Activated CD4-positive, CD25-positive, alpha-beta regulatory T cell treated with anti-CD3 and anti-CD28 coated beads, Interleukin-2, amount 50 U/mL, for 72 hours (primary cell): ENCODE data around the gene HTRA1.

Experiments used
- DNase-seq: peaks from one replicate; pipeline ENCODE4 v3.0.0; 2021

The HTRA1 gene

DNA sequence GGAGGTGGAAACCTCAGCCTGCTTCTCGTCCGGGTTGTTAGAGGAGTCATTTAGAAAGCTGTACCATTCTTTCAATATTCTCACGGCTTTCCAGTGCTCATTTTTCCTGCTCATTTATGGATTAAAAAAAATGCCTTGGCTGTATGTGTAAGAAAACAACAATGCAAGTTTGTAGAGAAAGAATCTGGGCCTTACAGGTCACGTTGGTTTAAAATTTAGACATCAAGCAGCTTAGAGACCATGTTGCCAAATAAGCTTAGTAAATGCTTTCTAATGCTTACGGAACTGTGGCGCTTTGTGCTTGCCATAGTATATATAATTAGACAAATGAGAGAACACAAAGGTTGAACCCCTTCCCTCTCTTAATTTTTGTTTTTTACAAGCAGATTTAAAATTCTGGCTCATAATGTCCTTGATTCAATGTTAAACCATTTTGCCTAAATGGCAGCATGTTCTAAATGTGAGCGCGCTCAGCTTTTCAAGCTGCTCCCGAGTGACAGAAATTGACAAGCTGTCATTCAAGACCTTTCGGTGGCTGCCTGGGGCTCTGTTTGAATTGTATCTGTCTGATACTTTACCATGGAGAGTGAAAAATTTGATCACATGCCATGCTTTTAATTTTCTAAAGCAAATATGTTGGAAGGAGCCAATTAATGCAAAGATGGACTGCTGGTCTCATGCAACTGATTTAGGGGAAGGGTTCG, 5.8 kb upstream of the HTRA1 start:
- DNase-seq, result no peak

DNA sequence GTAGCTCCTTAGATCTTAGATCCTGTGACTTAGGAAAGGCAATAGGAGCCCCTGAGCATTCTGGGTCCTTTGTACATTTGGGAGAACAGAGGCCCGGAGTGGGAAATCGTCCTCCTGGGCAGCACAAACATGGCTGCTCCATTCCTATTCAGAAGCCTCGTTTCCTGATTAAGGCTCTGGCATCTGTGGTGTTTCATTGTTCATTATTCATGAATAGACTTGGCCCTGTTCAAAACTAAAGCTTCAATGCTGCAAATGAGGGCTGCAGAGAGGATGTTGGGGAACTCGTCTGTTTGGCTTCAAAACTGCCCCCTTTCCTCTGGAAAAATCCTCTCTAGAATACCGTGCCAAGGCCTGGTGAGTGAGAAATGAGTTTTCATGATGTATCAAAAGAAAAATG, 3.4 kb upstream of the HTRA1 start:
- DNase-seq, result no peak

DNA sequence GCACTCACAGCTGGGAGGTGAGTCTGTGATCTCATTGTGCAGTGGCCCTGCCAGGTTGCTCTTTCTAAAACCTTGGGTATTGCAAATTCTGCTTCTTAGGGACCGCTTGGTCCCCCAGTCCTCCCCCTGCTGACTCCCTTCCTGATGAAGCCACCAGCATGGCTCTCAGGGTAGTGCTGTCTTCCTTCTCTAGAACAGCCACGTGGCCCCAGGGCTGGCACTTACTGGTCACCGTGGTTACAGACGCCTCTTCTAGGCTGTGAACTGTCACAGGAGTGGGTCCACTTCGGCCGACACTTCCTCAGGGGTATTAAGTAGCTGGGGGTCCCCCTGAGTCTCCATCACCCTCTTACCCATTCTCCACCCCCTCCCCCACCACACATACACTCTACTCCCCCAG, 2.7 kb upstream of the HTRA1 start:
- no peak for DNase-seq

DNA sequence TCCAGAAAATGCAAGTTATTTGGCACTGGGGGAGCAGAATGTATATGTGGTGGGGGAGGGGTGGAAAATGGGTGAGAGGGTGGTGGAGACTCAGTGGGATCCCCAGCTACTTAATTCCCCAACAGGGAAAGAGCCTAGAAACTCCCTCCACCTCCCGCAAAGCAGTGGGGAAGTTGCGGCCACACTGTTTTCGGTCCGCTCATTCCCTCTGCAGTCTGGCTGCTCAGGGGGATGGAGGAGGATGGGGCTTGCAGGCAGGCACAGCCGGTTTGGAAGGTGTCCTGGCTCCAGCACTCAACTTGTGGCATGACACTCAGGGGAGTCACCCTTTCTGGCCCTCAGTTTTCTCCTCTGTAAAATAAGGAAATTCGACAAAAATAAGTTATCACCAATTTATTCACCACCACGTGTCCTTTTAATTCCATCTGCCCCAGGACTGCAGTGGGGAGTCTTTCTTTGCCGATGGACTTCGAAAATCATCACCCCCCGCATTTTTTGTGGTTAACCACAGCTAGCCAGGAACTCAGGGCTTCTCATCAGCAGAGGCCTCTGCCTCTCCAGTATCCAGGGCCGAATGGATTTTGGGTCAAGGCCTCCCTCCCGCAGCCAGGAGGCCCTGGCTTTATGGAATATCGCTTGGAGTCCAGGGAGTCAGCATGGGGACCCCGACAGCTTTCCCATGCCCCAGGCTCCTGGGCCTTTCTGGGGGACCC, 1.6 kb upstream of the HTRA1 start:
- DNase-seq, result no peak

DNA sequence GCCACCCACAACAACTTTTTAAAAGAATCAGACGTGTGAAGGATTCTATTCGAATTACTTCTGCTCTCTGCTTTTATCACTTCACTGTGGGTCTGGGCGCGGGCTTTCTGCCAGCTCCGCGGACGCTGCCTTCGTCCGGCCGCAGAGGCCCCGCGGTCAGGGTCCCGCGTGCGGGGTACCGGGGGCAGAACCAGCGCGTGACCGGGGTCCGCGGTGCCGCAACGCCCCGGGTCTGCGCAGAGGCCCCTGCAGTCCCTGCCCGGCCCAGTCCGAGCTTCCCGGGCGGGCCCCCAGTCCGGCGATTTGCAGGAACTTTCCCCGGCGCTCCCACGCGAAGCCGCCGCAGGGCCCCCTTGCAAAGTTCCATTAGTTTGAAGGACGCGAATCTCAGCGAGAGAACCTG, 461 bp upstream of the HTRA1 start:
- DNase-seq, result no peak

DNA sequence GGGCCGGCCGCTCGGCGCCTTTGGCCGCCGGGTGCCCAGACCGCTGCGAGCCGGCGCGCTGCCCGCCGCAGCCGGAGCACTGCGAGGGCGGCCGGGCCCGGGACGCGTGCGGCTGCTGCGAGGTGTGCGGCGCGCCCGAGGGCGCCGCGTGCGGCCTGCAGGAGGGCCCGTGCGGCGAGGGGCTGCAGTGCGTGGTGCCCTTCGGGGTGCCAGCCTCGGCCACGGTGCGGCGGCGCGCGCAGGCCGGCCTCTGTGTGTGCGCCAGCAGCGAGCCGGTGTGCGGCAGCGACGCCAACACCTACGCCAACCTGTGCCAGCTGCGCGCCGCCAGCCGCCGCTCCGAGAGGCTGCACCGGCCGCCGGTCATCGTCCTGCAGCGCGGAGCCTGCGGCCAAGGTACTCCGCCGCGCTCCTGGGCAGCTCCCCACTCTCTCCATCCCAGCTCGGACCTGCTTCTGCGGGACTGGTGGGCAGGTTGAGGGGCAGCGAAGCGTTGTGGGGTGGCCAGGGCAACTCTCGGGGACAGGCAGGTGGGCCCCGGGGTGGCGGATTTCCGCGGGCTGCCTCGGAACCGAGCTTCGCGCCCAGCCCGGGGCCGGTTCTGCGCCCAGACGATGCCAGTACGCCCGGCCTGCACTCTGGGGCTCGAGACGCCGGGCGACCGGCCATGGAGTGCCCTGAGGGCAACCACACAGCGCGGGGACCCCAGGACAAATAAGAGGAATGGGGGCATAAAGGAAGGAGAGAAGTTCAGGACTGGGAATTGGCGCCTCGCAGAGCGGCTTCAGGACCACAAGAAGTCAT, 578 bp downstream of the HTRA1 start:
- DNase-seq, result no peak

DNA sequence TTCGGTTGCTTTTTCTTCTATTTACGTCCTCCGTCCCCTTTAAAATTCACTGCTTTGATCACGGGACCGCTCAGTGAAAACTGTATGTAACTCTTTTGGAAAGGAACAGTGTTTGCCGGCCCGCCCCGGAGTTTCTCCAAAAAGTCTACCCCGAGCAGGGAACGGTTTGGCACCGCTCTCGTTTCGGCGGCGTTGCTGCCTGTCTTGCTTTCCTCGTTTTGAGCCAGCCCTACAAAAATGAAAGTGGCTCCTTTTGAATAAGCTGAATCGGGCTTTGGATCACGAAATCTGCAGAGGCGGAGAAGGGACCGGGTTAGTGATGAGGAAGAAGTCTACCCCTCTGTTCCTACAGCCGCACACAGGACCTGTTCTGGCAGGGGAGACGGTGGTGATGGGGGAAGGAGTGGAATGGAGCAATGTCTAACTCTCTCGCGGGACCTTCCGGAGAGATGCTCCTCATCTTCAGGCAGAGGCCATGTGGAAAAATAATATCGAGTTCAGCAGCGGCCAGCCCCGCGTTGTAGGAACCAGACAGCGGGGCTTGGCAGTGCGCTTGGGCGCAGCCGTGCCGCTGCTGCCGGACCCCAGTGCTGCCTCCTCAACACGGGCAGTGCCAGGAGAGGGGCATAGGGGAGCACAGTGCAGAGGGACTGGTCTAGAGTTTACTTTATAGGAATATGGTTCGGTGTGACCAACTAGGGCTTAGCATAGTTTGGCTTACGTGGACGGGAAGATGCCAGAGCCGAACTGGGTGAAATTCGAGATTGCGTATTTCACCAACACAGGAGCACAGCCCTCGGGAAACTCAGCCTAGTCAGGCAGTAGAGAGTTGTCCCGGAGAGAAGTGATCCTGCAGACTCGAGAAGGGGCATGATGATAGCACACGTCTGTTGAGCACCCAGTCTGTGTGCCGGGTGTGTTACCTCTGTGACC, 1.4 kb downstream of the HTRA1 start:
- no peak for DNase-seq

DNA sequence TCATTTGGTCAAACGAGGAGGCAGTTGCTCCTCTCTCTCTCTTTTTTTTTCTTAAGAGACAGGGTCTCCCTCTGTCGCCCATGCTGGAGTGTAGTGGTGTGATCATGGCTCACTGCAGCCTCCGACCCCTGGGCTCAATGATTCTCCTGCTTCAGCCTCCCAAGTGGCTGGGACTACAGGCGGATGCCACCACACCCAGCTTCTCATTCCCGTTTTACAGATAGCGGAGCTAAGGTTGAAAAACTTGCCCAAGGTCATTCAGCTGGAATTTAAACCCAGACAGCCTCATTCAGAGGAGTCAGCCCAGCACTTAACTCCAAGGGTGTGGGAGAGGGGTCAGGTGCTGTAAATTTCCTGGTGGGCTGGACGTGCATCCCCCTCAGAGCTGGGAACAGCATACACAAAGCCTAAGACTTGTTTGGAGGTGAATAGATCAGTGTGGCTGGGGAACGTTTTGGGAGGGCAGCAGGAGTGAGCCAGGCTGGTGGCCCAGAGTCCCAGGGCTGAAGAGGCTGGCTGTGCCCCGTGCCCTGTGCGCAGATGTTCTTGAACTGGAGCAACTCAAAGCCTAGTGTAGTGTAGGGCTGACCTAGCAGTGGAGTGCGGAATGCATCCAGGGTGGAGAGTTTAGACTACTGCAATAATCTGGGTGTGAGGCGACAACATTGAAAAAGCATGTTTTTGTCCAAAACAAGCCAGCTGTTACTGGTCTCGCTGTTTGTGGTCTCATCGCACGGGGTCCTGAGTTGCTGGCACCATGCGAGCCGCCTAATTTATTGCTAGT, 2.3 kb downstream of the HTRA1 start:
- DNase-seq, result no peak

DNA sequence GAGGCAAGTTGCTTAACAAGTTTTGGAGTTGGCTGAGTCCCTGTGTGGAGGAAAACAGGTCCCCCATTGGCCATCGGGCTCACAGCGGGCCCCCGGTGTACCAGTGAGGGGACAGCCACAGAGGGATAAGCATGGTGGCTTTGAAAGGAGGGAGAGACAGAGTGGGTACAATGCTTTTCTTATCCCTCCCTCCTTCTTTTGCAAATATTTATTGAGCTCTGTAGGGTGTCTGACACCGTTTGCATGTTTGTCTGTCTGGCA, 2.8 kb downstream of the HTRA1 start:
- DNase-seq, result no peak

DNA sequence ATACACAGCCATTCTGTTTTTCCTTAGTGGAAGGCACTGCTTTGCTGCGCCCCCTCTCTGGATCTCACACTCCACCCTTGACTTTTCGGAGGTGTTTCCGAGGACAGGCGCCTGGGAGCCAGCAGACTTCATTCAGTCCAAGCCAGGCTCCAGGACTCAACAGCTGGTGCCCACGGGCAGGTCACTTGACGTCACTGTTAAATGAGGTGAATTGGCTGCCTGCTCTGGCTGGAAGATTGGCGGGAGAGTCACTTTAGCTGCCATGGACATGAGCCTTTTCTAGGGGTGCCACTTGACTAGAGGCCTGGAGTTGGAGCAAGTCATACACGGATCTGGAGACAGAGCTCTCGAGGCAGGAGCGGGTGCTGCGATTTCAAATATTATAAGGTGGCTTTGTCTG, 3.2 kb downstream of the HTRA1 start:
- DNase-seq, result no peak

DNA sequence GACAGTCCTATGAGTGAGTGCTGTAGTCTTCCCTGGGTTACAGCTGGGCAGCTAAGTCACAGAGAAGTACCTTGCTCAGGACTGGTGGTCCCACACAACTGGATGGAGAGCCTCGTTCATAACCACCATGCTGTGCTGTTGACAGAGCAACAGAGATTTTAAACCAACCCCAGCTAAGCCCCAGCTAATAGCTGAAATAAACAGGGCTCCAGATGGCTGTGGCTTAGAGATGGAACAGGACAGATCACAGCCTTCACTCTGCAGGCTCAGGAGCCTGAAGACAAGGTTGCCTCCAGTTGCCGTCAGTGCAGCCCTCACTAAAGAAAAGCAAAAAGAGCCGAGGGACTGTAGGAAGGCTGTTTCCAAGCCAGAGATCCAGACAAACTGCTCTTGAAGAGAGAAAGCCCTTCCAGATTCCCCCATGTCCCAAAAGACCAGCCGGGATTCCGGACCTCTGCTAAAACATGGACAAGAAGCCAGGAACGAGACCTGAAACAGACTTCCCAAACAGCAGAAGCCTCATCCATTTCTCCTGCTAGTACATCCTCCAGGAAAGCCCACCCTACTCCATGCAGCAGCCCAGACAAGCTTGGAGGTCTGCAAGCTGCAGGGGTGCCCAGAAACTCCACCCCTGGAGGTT, 4.2 kb downstream of the HTRA1 start:
- no peak for DNase-seq

DNA sequence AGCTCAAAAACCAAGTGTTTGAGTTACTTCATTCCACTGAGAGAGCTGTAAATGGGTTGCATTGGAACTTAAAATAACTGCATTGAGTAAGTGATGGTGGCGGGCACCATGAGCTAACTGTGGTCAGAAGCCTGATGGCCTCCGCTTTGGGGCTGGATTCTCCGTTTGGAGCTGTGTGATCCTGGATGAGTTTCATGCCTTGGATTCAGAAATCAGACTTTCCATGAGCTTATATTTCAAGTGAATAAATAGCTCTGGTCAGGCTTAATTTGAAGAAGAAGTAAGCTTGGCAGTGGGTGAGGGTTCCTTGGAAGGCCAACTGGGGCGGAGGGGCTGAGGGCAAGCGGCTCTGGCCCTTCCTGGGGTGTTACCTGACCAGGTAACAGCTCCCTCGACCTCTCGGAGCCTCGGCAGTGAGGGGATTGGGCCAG, 5.6 kb downstream of the HTRA1 start:
- no peak for DNase-seq

DNA sequence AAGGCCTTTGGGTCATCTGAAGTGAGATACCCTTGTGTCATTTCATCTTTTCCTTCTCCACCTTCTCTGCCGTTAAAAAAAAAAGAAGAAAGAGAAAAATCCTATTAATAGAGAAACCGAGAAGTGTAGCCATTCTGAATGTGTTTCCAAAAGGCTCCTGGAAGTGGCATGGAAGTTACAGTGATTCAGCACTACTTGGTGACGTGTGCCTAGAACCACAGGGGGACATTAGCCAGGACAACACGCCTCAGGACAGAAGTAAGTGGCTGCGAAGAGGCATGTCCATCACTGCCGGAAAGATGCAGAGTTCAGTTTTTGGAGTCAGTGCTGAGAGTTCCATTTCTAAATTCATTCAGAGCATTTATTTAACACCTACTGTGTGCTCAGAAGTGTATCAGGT, 6.3 kb downstream of the HTRA1 start:
- no peak for DNase-seq

DNA sequence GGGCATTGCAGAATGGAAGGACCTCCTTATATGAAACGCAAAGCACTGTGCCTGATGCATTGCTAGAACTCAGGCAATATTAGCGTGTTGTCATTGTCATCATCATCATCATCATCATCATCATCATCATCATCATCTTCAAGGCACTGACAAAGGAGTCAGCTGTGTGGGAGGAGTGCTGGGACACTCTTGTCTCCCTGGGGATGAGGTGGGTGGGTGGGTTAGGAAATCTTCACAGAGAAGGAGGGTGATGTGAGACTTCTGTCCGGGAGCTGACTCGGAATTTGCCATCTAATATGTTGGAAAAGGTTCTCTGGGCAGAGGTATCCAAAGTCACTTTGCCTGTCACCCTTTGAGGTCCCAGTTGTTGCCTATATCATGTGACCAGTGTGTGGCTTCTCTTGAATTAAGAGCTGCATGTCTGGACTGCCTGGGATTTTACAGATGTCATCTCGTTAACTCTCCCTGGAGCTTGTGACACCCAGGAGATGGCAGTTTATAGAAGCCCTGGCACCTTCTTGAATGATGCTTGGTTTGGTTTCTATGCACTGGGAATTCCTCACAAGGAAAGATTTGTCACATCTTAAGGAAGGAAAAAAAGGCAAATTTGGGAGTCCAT, 7.1 kb downstream of the HTRA1 start:
- no peak for DNase-seq

DNA sequence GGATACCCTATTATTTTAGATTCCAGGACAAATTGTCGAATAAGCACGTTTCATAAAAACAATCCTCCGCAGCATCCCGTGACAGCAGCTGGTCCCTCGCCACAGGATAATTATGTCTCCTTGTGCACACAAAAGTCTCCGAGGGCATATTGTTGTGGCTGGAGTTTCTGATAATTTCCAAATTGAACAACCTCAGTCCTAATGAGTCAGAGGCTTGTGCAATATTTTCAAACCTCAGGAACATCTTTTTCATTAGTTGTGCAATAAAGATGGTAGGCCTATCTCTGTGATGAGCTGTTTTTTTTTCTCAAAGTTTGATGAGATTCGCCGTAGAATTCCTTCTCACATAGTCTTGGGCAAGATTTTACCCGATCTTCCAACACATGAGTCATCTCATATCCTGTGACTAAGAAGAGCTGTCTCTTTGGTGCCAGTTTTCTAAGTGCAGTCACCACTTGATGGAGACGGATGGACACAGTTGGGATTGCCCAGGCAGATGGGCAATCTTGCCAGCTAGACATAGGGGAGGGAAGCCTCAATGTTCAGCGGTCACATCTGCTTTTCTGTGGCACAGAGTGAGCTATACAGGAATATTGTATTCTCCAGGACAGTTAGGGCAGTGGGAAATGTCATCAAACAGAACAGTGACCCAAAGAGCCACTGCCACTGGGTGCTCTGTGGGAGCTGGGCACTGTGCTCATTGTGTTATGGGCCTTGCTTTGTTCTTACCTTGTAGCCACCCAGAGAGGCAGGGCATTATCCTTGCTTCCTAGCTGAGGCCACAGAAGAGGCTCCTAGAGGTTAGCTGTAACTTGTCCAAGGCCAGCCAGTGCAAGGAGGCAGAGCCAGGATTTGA, 7.8 kb downstream of the HTRA1 start:
- DNase-seq, result no peak

DNA sequence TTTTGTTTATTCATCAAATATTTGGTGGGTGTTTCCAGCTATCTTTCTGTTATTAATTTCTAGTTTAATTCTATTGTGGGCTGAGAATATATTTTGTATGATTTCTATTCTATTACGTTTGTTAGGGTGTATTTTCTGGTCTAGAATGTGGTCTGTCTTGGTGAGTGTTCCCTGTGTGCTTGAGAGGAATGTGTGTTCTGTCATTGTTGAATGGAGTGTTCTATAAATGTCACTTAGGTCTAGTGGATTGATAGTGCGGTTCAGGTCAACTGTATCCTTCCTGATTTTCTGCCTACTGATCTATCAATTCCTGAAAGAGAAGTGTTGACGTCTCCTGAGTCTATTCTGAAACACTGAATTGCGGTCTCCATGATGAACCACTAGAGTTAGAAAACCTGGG, 8.5 kb downstream of the HTRA1 start:
- DNase-seq, result no peak

DNA sequence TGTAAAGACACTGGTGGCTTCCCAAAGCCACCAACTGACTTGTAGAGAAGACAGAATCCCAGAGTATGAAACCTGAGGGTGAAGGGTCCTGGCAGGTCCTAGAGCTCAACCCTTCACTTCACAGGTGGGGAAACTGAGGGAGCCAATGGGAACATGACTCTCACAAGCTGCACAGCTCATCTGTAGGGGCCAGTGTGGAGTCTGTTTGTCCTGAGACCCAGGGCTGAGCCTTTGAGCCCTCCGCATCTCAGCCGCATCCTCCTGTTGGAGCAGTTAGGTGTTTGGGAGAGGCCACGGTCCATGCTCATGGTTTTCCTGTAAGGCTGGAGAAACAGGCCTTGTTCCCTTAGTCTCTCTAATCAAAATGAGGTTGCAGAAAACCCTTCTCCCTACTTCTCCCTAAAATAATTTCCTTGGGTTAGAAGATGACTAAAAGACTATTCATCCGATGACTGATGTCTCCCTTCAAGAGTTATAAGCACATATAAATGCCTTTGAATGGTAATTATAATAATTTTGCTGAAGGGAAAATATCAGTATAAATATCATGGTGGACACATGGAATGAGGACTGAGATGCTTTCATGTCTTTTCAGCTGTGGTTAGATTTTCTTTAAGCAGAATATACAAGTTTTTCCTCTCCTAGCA, 10.3 kb downstream of the HTRA1 start:
- no peak for DNase-seq

DNA sequence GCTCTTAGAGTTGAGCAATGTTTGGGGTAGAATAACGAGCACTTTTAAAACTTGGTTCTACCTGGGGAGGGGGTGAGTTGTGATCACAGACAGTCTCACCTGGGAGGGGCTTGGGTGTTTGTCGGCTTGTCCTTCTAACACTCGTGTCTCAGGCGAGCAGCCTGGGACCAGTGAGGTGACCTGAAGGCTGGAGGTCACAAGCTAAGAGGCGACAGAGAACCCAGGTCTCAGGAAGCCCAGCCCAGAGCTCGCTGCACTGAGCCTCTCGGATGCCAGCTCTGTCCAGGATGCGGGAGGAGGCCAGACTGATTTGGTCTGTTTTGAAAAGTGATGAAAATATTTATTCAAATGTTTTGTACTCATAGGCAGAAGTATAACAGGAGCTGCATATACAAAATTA, 11.8 kb downstream of the HTRA1 start:
- DNase-seq, result no peak

DNA sequence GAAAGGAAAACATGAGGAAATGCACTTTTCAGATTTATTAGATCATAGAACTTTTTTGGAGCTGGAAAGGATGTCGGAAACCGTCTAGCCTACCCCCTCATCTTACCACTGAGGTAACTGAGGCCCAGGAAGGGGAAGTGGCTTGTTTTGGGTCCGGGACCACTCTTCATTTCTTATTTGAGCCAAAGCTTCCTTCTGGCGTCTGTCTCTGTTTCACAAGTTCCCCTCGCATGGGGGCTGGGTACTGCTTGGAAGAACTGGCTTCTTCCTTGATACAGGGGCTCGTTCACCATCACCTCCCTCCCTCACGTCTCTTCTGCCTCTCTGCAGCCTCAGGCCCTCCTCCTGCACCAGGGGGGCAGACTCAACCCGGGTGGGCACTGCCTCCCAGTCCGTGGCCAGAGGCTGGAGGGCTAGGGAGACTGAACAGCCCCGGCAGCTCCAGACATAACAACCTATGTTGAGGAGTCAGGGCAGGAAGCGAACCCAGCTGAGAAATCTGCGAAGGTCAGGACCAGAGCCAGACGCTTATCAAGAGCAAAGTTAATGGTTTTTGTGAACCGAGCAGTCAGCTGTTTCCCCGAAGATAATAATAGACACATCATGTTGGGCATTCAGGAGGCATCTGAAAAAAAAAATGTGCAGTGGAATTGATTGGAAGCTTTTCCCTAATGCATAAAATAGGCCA, 12.9 kb downstream of the HTRA1 start:
- no peak for DNase-seq
